Measurements from ENCODE around the gene SLC6A9.

The SLC6A9 gene

DNA sequence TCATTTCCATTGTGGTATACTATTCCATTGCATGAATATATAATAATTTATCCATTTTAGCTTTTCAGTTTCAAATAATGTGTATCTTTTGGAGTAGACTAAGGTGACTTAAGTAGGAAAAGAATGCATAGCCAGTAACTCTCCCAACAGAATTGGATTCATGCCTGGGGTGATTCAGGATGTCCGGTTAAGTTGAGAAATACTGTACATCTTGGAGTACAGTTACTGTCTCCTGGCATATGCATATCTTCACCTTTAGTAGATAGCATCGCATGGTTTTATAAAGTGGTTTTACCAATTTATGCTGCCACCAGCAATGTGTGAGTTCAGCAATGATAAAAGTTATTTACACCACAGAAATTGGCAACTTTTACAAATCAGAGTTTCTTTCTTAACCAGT, 18.6 kb upstream of the SLC6A9 start:
- no peak overlapping the region for H4K91ac ChIP-seq (ENCODE audit: low read length)
- H3K27me3 ChIP-seq (ENCODE audit: control insufficient read depth in 1 of 2, insufficient read depth in 1 of 2, low read length in 2 of 2): no peaks in the 10 kb centered on the region
- no peak overlapping the region for H3K4ac ChIP-seq (ENCODE audit: low read depth in 1 of 2, low read length in 2 of 2)
- peak; percentile 77 for DNase-seq
- peak overlapping the region in 1 of 2 experiments; percentile 65 for H3K4me3 ChIP-seq (ENCODE audit: insufficient read depth in 1 of 2, low read depth in 1 of 2, low read length in 2 of 2)
- H3K36me3 ChIP-seq (ENCODE audit: control insufficient read depth in 1 of 2, insufficient read depth in 2 of 2, low read depth in 1 of 2, low read length in 2 of 2): no peaks in the 10 kb centered on the region
- H3K79me1 ChIP-seq (replicated peaks; ENCODE audit: low read length, poor library complexity, severe bottlenecking): no peaks in the 10 kb centered on the region
- no peak overlapping the region for H2BK5ac ChIP-seq (ENCODE audit: low read depth, low read length, poor library complexity, severe bottlenecking)
- H2BK15ac ChIP-seq (ENCODE audit: low read depth, poor library complexity, severe bottlenecking): no peak overlapping the region
- no peak overlapping the region for H2BK120ac ChIP-seq (ENCODE audit: low read depth, low read length)
- no peak overlapping the region for H2BK12ac ChIP-seq (ENCODE audit: low read length in 2 of 2)
- H3K23ac ChIP-seq (ENCODE audit: low read length in 2 of 2): no peak overlapping the region
- H3K18ac ChIP-seq (ENCODE audit: low read depth in 1 of 2, low read length in 2 of 2): no peak overlapping the region
- peaks cover 6% of the 10 kb centered on the region for H3K4me1 ChIP-seq (ENCODE audit: control insufficient read depth, insufficient read depth, low read depth, low read length)
- H3K9me3 ChIP-seq (ENCODE audit: control insufficient read depth, low read length): no peaks in the 10 kb centered on the region
- no peak overlapping the region for H2AFZ ChIP-seq (ENCODE audit: low read depth, low read length)
- 50% methylated on average over 2 of the region's 2 CpGs for WGBS
- H3K27ac ChIP-seq (ENCODE audit: low read length, poor library complexity, severe bottlenecking): no peak overlapping the region
- H3K9ac ChIP-seq (ENCODE audit: low read length): peak overlapping the region; percentile 82
- no peak overlapping the region for H3K14ac ChIP-seq (ENCODE audit: low read length in 2 of 2)
- H2AK5ac ChIP-seq (ENCODE audit: low read length, severe bottlenecking): no peak overlapping the region
- no peak overlapping the region for H4K8ac ChIP-seq (ENCODE audit: low read length)
- H3K4me2 ChIP-seq (ENCODE audit: low read length, poor library complexity, severe bottlenecking): no peak overlapping the region

DNA sequence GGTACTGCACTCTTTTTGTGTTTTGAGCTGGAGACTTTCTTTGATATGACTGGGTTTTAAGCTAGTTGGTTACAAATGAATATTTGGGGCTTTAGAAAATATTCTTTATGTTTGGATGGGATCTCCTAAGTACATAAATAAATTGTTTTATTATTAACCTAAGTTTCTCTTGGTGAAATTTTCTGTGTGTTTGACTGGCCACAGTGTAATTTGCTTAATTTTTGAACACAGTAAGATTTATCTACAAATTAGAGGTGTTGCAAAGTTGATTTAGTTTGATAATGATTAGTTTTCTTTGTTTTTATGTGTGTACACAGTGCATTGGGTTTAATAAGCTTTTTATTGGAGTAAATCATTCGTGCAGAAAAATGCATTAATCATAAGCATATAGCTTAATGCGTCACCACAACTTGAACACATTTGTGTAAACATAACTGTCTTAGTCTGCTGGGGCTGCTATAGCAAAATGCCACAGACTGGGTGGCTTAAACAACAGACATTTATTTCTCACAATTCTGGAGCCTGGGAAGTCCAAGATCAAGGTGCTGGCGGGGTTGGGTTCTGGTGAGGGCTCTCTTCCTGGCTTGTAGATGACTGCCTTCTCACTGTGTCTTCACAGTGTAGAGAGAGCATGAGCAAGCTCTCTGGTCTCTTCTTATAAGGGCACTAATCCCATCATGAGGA, 17.4 kb upstream of the SLC6A9 start:
- H3K27me3 ChIP-seq (ENCODE audit: control insufficient read depth in 1 of 2, insufficient read depth in 1 of 2, low read length in 2 of 2): peaks cover 0 to 6% of the 10 kb centered on the region in 2 experiments
- H3K4me2 ChIP-seq (ENCODE audit: low read length, poor library complexity, severe bottlenecking): no peak overlapping the region

DNA sequence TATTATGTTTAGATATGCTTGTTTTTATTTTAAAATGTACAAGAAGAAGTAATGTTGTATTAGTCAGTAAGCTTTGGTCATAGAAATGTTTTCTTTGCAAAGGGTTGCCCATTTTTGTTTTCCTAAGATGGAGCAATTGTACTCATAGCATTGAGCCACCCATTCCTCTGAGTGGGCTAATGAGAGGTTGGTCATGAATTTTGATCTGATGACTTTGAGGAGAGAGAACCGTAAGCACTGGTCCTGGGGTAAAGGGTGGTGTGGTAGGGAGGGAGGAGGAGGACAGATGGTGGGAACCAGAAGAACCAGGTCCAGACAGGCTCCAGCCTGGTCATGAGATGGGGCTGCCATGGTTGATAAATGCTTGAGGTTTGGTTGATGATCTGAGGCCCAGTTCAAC, 15.9 kb upstream of the SLC6A9 start:
- no peaks in the 10 kb centered on the region for H3K79me1 ChIP-seq (replicated peaks; ENCODE audit: low read length, poor library complexity, severe bottlenecking)
- peak overlapping the region; percentile 5 to 78 for H3K4ac ChIP-seq (ENCODE audit: low read depth in 1 of 2, low read length in 2 of 2)
- 76% methylated on average over 1 of the region's 1 CpG for WGBS
- H3K9ac ChIP-seq (ENCODE audit: low read length): peak overlapping the region; percentile 82
- H3K18ac ChIP-seq (ENCODE audit: low read depth in 1 of 2, low read length in 2 of 2): peak overlapping the region in 1 of 2 experiments; percentile 80
- peak overlapping the region; percentile 30 for H4K91ac ChIP-seq (ENCODE audit: low read length)
- H2AK5ac ChIP-seq (ENCODE audit: low read length, severe bottlenecking): peak overlapping the region; percentile 30
- peak overlapping the region in 1 of 2 experiments; percentile 18 for H3K14ac ChIP-seq (ENCODE audit: low read length in 2 of 2)
- H3K23ac ChIP-seq (ENCODE audit: low read length in 2 of 2): no peak overlapping the region
- H3K4me3 ChIP-seq (ENCODE audit: insufficient read depth in 1 of 2, low read depth in 1 of 2, low read length in 2 of 2): peak overlapping the region in 1 of 2 experiments; percentile 65
- peaks cover 0 to 6% of the 10 kb centered on the region in 2 experiments for H3K27me3 ChIP-seq (ENCODE audit: control insufficient read depth in 1 of 2, insufficient read depth in 1 of 2, low read length in 2 of 2)
- peak overlapping the region; percentile 14 for H4K8ac ChIP-seq (ENCODE audit: low read length)
- peak overlapping the region; percentile 29 for H2AFZ ChIP-seq (ENCODE audit: low read depth, low read length)
- H2BK15ac ChIP-seq (ENCODE audit: low read depth, poor library complexity, severe bottlenecking): no peak overlapping the region
- H3K4me2 ChIP-seq (ENCODE audit: low read length, poor library complexity, severe bottlenecking): no peak overlapping the region
- no peak overlapping the region for H3K27ac ChIP-seq (ENCODE audit: low read length, poor library complexity, severe bottlenecking)
- no peaks in the 10 kb centered on the region for H3K36me3 ChIP-seq (ENCODE audit: control insufficient read depth in 1 of 2, insufficient read depth in 2 of 2, low read depth in 1 of 2, low read length in 2 of 2)
- no peak overlapping the region for H2BK5ac ChIP-seq (ENCODE audit: low read depth, low read length, poor library complexity, severe bottlenecking)
- H2BK120ac ChIP-seq (ENCODE audit: low read depth, low read length): no peak overlapping the region
- no peaks in the 10 kb centered on the region for H3K9me3 ChIP-seq (ENCODE audit: control insufficient read depth, low read length)
- DNase-seq: no peak
- peaks cover 6% of the 10 kb centered on the region for H3K4me1 ChIP-seq (ENCODE audit: control insufficient read depth, insufficient read depth, low read depth, low read length)
- H2BK12ac ChIP-seq (ENCODE audit: low read length in 2 of 2): peak overlapping the region in 1 of 2 experiments; percentile 74

More for the DNA sequence above, 17.4 kb upstream of the SLC6A9 start:
- Histone ChIP-seq H2BK12ac (ENCODE audit: low read length in 2 of 2) (no peak overlapping the region), H3K9me3 (ENCODE audit: control insufficient read depth, low read length) (no peaks in the 10 kb centered on the region), H3K14ac (ENCODE audit: low read length in 2 of 2) (no peak overlapping the region), H3K4me1 (ENCODE audit: control insufficient read depth, insufficient read depth, low read depth, low read length) (peaks cover 6% of the 10 kb centered on the region), H3K4ac (ENCODE audit: low read depth in 1 of 2, low read length in 2 of 2) (no peak overlapping the region), H3K36me3 (ENCODE audit: control insufficient read depth in 1 of 2, insufficient read depth in 2 of 2, low read depth in 1 of 2, low read length in 2 of 2) (no peaks in the 10 kb centered on the region), H2BK120ac (ENCODE audit: low read depth, low read length) (no peak overlapping the region), H3K9ac (ENCODE audit: low read length) (peak overlapping the region; percentile 82), H3K27ac (ENCODE audit: low read length, poor library complexity, severe bottlenecking) (peak overlapping the region; percentile 62), H2AK5ac (ENCODE audit: low read length, severe bottlenecking) (peak overlapping the region; percentile 47), H4K8ac (ENCODE audit: low read length) (no peak overlapping the region), H2BK5ac (ENCODE audit: low read depth, low read length, poor library complexity, severe bottlenecking) (no peak overlapping the region), H2BK15ac (ENCODE audit: low read depth, poor library complexity, severe bottlenecking) (no peak overlapping the region), H4K91ac (ENCODE audit: low read length) (no peak overlapping the region), H3K79me1 (replicated peaks; ENCODE audit: low read length, poor library complexity, severe bottlenecking) (no peaks in the 10 kb centered on the region), H3K4me3 (ENCODE audit: insufficient read depth in 1 of 2, low read depth in 1 of 2, low read length in 2 of 2) (peak overlapping the region in 1 of 2 experiments; percentile 65), H3K18ac (ENCODE audit: low read depth in 1 of 2, low read length in 2 of 2) (no peak overlapping the region), H3K23ac (ENCODE audit: low read length in 2 of 2) (no peak overlapping the region), H2AFZ (ENCODE audit: low read depth, low read length) (no peak overlapping the region)
- DNase-seq: peak; percentile 53
- 80% methylated on average over 2 of the region's 3 CpGs for WGBS

DNA sequence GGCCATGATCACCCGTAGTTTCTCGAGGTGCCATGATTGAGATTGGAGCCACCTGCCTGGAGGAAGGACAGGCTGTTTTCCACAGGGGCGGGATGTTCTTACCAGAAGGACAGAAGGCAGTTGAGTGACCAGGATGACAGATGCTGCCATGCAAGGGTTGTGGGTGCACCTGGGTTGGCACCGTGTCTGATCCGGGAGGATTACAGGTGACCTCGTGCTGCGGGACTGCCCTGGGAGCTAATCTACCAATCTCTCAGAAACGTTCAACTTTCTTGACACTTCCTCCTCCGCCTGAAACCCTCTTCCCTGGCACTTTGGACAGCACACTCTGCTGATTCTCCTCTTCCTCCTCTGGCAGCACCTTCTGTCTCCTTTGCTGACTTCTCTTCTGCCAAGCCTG, 13.8 kb upstream of the SLC6A9 start:
- Histone ChIP-seq H3K14ac (ENCODE audit: low read length in 2 of 2) (no peak overlapping the region), H3K18ac (ENCODE audit: low read depth in 1 of 2, low read length in 2 of 2) (no peak overlapping the region), H3K36me3 (ENCODE audit: control insufficient read depth in 1 of 2, insufficient read depth in 2 of 2, low read depth in 1 of 2, low read length in 2 of 2) (no peaks in the 10 kb centered on the region), H2AFZ (ENCODE audit: low read depth, low read length) (no peak overlapping the region), H3K27me3 (ENCODE audit: control insufficient read depth in 1 of 2, insufficient read depth in 1 of 2, low read length in 2 of 2) (peaks cover 0 to 6% of the 10 kb centered on the region in 2 experiments), H3K4ac (ENCODE audit: low read depth in 1 of 2, low read length in 2 of 2) (no peak overlapping the region), H3K9ac (ENCODE audit: low read length) (no peak overlapping the region), H3K4me3 (ENCODE audit: insufficient read depth in 1 of 2, low read depth in 1 of 2, low read length in 2 of 2) (no peak overlapping the region), H2BK120ac (ENCODE audit: low read depth, low read length) (no peak overlapping the region), H2BK5ac (ENCODE audit: low read depth, low read length, poor library complexity, severe bottlenecking) (no peak overlapping the region), H3K79me1 (replicated peaks; ENCODE audit: low read length, poor library complexity, severe bottlenecking) (no peaks in the 10 kb centered on the region), H2BK15ac (ENCODE audit: low read depth, poor library complexity, severe bottlenecking) (no peak overlapping the region), H2BK12ac (ENCODE audit: low read length in 2 of 2) (no peak overlapping the region), H2AK5ac (ENCODE audit: low read length, severe bottlenecking) (no peak overlapping the region), H3K23ac (ENCODE audit: low read length in 2 of 2) (no peak overlapping the region), H3K4me1 (ENCODE audit: control insufficient read depth, insufficient read depth, low read depth, low read length) (peaks cover 5% of the 10 kb centered on the region), H3K4me2 (ENCODE audit: low read length, poor library complexity, severe bottlenecking) (no peak overlapping the region), H3K9me3 (ENCODE audit: control insufficient read depth, low read length) (no peaks in the 10 kb centered on the region), H4K8ac (ENCODE audit: low read length) (no peak overlapping the region), H3K27ac (ENCODE audit: low read length, poor library complexity, severe bottlenecking) (no peak overlapping the region), H4K91ac (ENCODE audit: low read length) (no peak overlapping the region)
- no peak for DNase-seq
- 93% methylated on average over 9 of the region's 9 CpGs for WGBS

Measured in mesenchymal stem cell (in vitro differentiated cells and primary cell).